Amygdala (tissue), 56 donors: ENCODE measurements around the gene MYMK.

ENCODE experiments used
- DNase-seq, 56 donors: peaks; one replicate each; lab custom pipeline; 2025; lab: John Stamatoyannopoulos, UW

MYMK gene

GRCh38 chr9:133536080-133536479 is 11.3 kb upstream of the MYMK start:
- peak in 1 of 56 donors; percentile 8 for DNase-seq

- DNase-seq = peak in 2 of 56 donors; percentile 10 to 16
These were observed 10.6 kb upstream of the MYMK start for GRCh38 chr9:133535306-133535877.

- peak in 40 of 56 donors; percentile 17 to 78 (median 56) for DNase-seq
These were observed 9.9 kb upstream of the MYMK start, which contains the start of gene ADAMTSL2 for GRCh38 chr9:133534346-133535291. ADAMTSL2 (plus strand) TSS chr9:133534704; CDS start chr9:133536713, 2,009 bp downstream.

- peak in 8 of 56 donors; percentile 18 to 59 (median 38) for DNase-seq
These were observed 9.1 kb upstream of the MYMK start for GRCh38 chr9:133533857-133534256.

- DNase-seq = peak in 36 of 56 donors; percentile 5 to 74 (median 49)
These were observed 8.3 kb upstream of the MYMK start for GRCh38 chr9:133532937-133533668.

- no peak for DNase-seq
These were observed 6.5 kb upstream of the MYMK start for GRCh38 chr9:133531293-133531692.

GRCh38 chr9:133529874-133530273 is 5.1 kb upstream of the MYMK start:
- DNase-seq = no peak

GRCh38 chr9:133529457-133529856 is 4.7 kb upstream of the MYMK start:
- DNase-seq = no peak

- DNase-seq = no peak
These were observed 4.1 kb upstream of the MYMK start for GRCh38 chr9:133528876-133529241.

- no peak for DNase-seq
These were observed 3.5 kb upstream of the MYMK start for GRCh38 chr9:133528001-133528875.

GRCh38 chr9:133527444-133527920 is 2.7 kb upstream of the MYMK start:
- DNase-seq = peak in 27 of 56 donors; percentile 15 to 66 (median 37)

- DNase-seq = peak in 51 of 56 donors; percentile 23 to 88 (median 64)
These were observed 2.1 kb upstream of the MYMK start for GRCh38 chr9:133526721-133527321.

GRCh38 chr9:133525677-133526076 is 918 bp upstream of the MYMK start:
- peak in 1 of 56 donors; percentile 31 for DNase-seq

GRCh38 chr9:133524146-133524545 is 613 bp downstream of the MYMK start:
- DNase-seq = no peak

- no peak for DNase-seq
These were observed 1.7 kb downstream of the MYMK start for GRCh38 chr9:133523106-133523505.

- no peak for DNase-seq
These were observed 2.5 kb downstream of the MYMK start for GRCh38 chr9:133522073-133522910.

- peak in 26 of 56 donors; percentile 9 to 68 (median 46) for DNase-seq
These were observed 3.4 kb downstream of the MYMK start for GRCh38 chr9:133521122-133522072.
